T47D (cell line): ENCODE measurements around the gene CAMK4.

Experiments
- DNase-seq, 2 experiments: peaks; one replicate each; pipeline versions ENCODE4 v3.0.0 to v3.0.0-alpha.2; 2011 to 2012; ENCODE audit warnings: low read depth in 1 of 2, low spot score in 1 of 2
- JUND ChIP-seq: IDR thresholded peaks from 2 replicates; pipeline ENCODE4 v1.6.1; 2012; ENCODE audit warnings: low read depth
- in situ Hi-C: cut with HindIII; loops from 2 replicates; pipeline ENCODE4 v1.10.0; 2016; ENCODE audit warnings: low sequenced_read_pairs, low pct_unique_long_range_greater_than_20kb

The CAMK4 gene

DNA sequence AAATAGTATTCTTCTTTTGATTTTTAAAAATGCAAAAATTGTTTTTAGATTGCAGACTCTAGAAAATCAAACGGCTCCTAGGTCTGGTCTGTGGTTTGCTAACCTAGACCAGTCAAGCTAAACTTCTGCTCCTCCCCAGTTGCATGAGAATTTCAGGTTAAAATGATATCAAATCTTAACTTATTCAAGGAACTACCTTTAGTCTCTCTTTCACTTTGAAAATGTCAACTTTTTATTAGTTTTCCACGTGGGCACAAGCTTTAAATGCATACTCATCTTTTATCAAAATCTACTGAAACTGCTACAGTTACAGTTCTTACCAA, 8.8 kb downstream of the CAMK4 start:
- DNase-seq, result no peak
- no peak for TF ChIP-seq JUND
- in situ Hi-C loops, result no loop called here

DNA sequence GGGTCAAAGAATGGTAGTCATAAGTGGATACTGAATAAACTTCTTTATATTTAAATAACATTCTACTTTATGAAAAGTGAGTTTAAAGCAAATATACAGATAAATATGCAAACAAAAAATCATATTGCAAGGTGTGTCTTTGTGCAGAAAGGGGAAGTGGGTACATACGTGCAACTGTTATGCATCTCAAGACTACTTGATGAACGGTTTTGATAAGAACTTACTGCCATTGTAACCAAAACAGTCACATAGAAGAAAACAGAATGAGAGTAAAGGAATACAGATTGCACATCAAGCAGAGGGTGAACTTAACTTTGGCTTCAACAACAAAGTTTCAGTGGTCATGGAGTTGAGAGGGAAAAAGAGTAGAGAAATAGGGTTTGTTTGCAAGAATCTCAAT, 9.9 kb downstream of the CAMK4 start:
- TF ChIP-seq JUND, result no peak
- no peak for DNase-seq
- in situ Hi-C loops, result no loop called here

DNA sequence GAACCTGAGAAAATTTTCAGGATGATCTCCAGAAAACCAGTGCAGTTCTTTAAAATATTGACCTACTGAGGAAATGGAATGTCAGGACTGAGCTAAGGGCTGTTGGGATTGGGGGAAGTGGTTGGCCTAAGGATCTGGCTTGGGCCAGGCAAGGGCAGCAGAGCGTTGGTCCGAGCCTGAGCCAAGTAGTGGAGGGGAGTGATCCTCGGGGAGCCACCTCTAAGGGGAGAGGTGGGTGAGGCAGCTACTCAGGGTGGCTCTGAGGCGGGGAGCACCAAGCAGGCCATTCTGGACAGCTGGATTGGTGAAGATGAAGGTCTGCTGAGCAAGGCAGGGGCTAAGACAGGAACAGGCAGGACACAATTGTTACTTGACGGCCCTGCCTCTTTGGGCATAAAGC, 11.5 kb downstream of the CAMK4 start:
- in situ Hi-C loops, result no loop called here
- TF ChIP-seq JUND, result no peak
- DNase-seq, result no peak

DNA sequence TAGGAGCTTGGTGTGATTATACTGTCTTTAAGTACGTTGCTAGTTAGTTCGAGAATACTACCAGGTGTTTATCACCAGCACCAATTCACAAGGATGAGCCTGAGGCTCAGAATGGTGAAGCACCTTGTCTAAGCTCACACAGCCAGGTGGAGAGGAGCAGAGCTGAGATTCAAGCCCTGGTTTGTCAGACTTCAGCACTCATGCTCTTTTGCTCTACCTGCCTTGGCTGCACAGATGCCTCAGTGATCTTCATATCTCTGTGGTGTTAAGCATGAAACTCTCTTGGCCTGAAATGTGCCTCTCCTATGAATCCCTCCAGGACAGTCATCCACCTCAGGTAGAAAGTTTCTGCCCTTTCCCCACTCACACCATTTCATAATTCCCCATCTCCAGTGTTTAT, 12.2 kb downstream of the CAMK4 start:
- DNase-seq, result no peak
- TF ChIP-seq JUND, result no peak
- in situ Hi-C loops, result no loop called here

DNA sequence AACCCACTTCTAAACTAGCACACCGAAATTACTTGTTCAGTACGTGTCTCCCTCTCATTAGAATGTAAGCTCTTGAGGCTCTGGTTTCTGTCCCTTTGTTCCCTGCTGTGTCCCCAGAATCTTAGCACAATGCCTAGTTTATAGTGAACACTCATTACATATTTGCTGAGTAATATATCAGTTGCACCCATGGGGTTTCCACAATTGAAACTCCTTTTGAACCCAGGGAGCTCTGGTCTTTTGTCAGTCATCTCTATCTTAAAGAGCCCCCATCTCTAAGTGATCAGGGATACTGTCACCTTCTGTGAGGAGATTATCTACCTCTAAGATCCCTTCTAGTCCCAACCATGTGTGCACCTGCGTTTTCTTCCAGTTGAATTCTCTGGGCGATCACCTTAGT, 12.8 kb downstream of the CAMK4 start:
- in situ Hi-C loops, result no loop called here
- no peak for DNase-seq
- no peak for TF ChIP-seq JUND

DNA sequence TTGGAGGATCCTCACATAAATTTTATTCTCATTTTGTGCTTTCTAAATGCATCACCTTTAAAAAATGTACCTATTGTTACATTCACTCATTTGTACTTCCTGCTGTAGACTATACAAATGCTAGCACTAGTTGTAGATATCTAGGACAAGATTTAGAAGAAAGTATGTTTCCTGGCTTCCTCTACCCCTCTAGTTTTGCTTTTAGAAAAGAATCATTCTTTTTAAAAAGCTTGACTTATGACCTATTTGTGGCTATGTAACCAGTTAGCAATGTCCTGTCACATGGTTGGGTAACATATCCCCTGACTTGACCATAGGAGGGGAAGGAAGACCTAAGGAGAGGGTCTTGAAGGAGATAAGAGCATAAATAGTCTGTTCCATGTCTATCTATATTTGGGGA, 13.3 kb downstream of the CAMK4 start:
- in situ Hi-C loops, result no loop called here
- no peak for DNase-seq
- TF ChIP-seq JUND, result no peak

DNA sequence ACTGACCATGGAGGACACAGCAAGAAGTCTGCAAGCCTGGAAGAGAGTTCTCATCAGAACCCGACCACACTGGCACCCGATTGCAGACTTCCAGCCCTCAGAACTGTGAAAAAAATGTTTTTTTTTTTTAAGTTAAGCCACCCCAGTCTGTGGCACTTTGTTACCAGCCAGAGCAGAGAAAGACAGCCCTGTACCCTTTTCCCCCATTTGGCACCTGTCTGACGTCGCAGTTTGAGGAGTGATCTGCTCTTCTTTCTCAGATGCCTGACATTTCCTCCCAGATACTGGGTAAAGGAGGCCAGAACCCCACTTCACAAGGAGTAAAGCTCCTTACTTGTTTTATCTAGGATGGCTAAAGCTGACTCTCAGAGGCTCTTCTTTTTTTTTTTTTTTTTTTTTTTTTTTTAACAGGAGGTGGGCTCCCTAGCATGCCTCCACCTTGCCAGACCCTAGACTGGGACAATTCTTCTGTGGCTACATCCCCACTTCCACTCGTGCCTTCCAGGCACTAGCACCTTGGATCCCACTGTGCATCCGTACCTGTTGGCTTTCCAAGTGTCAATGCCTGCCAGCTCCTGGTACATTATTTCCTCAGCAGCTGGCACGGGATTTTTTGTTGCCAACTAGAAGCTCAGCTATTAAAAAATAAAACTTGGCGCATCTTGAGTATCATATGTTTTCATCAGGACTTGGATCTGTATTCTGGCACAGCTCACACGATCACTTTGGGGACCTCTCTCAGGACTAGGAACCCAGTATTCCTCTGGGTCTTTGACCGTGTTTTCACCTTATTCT, 14.4 kb downstream of the CAMK4 start:
- in situ Hi-C loops, result no loop called here
- TF ChIP-seq JUND, result no peak
- no peak for DNase-seq

DNA sequence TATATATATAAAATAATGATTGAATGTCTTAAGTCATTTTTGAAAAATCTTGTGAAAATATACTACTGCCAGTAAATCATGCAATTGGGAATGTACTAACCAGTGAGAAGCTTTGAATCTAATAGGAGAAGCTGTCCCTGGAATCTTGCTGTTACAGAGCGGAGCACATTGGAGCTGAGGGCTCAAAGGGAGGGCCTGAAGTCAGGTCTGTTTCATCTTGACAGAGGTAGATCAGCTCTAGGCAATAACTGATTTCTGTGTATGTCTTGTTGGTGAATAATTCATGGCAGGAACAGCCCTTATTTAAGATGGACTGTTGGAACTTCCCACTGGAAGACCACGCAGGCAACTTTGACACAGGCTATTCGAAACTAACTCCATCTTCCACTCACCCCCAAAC, 17.5 kb downstream of the CAMK4 start:
- in situ Hi-C loops, result no loop called here
- DNase-seq, result no peak
- no peak for TF ChIP-seq JUND

DNA sequence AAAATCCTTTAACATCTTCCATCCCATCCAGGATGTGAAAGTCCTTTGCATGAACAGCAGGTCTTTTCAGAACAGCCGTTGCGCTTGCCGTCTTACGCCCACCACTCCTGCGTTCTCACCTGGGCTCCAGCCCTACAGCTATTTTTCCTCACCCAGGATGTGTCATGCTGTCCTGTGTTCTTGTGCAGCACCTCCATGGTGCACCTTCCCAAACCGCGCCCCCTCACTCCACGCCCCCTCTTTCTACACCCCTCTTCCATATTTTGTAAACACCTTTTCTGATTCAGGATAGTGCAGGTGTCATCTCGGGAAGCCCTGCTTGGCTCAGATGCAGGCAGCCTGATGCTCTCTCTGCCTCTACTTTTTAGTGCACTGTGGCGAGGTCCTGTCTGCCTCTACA, 18.4 kb downstream of the CAMK4 start:
- in situ Hi-C loops, result no loop called here
- no peak for DNase-seq
- no peak for TF ChIP-seq JUND

DNA sequence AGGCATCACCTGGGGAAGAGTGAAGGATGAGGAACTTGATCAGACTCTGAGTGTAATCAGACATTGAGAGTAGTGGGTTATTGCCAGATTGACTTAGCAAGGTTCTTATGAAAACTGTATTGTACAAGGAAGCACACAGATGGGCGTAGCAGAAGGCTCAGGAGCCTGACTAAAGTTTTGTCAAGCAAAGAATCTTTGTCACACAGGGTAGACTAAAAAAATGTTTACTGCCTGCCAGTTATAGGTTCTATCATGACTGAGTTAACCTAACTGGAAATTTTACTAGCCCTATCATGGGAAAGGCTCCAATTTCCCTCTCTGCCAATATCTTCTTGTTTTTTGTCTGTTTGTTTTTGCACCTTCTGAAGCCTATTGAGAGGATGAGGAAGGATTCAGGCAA, 19.1 kb downstream of the CAMK4 start:
- no peak for DNase-seq
- in situ Hi-C loops, result no loop called here
- TF ChIP-seq JUND, result no peak

DNA sequence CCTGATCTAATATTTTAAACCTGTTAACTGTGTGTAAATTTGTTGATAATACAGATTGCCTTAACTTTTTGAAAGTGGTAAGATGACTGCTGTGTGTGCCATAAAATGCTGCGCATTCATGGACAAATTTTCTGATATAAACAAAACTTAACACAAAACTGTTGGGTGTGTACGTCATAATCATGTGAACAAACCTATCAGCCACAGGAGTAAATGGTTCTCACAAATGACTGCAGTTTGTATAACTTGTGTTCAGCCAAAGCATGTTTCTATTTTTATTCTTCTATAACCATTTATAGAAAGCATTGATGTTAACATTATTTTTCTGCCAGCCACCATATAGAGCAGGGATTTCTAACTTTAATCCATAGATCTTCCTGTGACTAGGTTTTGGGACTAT, 21.5 kb downstream of the CAMK4 start:
- no peak for DNase-seq
- in situ Hi-C loops, result no loop called here
- no peak for TF ChIP-seq JUND

DNA sequence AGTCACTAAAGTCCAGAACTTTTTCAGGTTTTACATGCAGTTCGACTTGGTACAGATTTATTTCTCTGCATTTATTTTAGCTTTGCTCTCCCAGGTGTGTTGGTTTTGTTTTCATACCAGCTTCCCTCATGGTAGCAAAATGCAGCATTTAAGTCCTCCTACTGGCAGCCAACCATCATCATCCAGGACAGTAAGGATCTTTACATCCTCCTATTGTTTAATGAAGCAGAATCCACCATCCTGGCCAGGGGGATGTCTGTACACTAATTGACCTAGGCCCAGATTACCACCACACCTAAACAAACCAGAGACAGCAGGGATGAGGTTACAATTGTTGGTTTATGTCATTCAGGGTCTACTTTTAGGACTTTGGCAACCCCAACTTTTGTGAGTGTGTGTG, 22.3 kb downstream of the CAMK4 start:
- no peak for DNase-seq
- no peak for TF ChIP-seq JUND
- in situ Hi-C loops, result no loop called here

DNA sequence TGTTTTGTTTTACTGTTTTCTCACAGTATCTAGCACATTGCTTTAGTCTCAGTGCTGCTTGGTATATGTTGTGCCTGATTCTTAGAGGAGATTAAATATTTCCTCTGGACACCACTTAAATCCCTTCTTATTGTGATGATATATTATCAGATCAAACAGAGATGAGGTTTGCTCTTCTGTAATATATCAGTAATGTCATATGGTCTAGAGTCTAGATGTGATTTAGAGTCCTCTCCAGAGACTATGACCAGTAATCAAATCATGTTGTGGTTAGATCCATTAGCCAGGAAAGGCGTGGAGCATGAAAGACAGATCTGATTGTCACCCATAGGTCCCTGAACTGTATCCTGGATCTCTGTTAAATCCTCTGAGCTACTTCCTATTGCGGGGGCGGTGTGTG, 24.4 kb downstream of the CAMK4 start:
- TF ChIP-seq JUND, result no peak
- no peak for DNase-seq
- in situ Hi-C loops, result no loop called here

DNA sequence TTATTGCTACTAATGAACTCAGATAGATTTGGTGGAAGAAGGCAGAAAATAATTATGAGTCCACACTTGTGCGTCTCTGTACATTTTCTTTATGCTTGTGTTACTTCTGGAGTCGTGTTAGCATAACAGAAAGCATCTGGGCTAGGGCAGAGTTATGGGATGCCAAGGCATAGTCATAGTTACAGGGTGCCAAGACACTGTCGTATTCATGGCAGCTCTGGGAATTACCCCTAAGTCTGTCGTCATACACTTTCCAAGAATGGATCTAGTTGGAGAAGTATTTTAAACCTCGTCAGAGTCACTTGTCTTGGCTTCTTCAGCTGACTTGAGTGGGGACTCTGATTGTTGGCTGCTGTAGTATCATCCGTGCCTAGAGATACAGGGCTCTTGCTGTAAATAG, 27.7 kb downstream of the CAMK4 start:
- no peak for TF ChIP-seq JUND
- in situ Hi-C loops, result no loop called here
- no peak for DNase-seq
